GM12873 (cell line): ENCODE results near the gene ZNRF3.
A peak's percentile ranks its signal among the peaks of the same experiment; 100 is the strongest.

Source experiments
- CTCF ChIP-seq: IDR thresholded peaks from 2 replicates; pipeline ENCODE4 v1.5.1; 2012; ENCODE audit warnings: low read depth, mild to moderate bottlenecking, moderate library complexity, low read length, control low read depth; ENCODE audit not compliant: insufficient read depth; ENCODE audit errors: missing control alignments

The ZNRF3 gene

GRCh38 chr22:28947125-28947524 lies 63.8 kb downstream of the ZNRF3 start:
- TF ChIP-seq CTCF: no peak

- no peak for TF ChIP-seq CTCF
Measured at GRCh38 chr22:28948424-28948823, 65.1 kb downstream of the ZNRF3 start.

GRCh38 chr22:28949788-28950187 lies 66.4 kb downstream of the ZNRF3 start:
- TF ChIP-seq CTCF: no peak

- TF ChIP-seq CTCF: peak; percentile 1
Measured at GRCh38 chr22:28950617-28951411, 67.4 kb downstream of the ZNRF3 start.

- TF ChIP-seq CTCF: no peak
Measured at GRCh38 chr22:28951530-28951929, 68.2 kb downstream of the ZNRF3 start.

- no peak for TF ChIP-seq CTCF
Measured at GRCh38 chr22:28951969-28952521, 68.7 kb downstream of the ZNRF3 start.

- no peak for TF ChIP-seq CTCF
Measured at GRCh38 chr22:28952857-28953256, 69.5 kb downstream of the ZNRF3 start.
